Prostate gland (tissue), 2 donors: Measurements from ENCODE around the gene ZBTB9.

Experiments
- CTCF ChIP-seq, 4 experiments: fragments of 200-600 bp in 2 of 4; fragments of 450-650 bp in 2 of 4; sonication (generic) in 2 of 4; IDR thresholded peaks; 1 replicate in 3 of 4; 2 replicates in 1 of 4; pipeline ENCODE4 v1.5.1; 2016 to 2019; ENCODE audit warnings: antibody characterized with exemption in 4 of 4, mild to moderate bottlenecking in 2 of 4, moderate library complexity in 2 of 4
- POLR2A ChIP-seq: fragments of 450-650 bp; IDR thresholded peaks from one replicate; pipeline ENCODE4 v1.6.1; 2016; ENCODE audit warnings: antibody characterized with exemption, mild to moderate bottlenecking
- POLR2AphosphoS5 ChIP-seq: sonication (generic); formaldehyde crosslinking; IDR thresholded peaks from one replicate; pipeline ENCODE4 v1.6.1; 2017; ENCODE audit warnings: antibody characterized with exemption

- TF ChIP-seq CTCF (IDR thresholded peaks at IDR 0.05) (no peak), POLR2AphosphoS5 (no peak), POLR2A (no peak)
Measured at GRCh38 chr6:33504486-33504885, 50.1 kb downstream of the ZBTB9 start.
